GM18861 (cell line): Measurements from ENCODE around the gene MRPL14.
"Not testable (repeated sequence)": the region's sequence is repeated elsewhere in the genome, so short reads cannot be mapped to it uniquely, and the experiment has no call there.

Experiments used
- ATAC-seq: cut with Tn5 transposase; IDR thresholded peaks from one replicate; pipeline ENCODE4 v1.9.1; 2021; ENCODE audit not compliant: unreplicated experiment

The MRPL14 gene

GRCh38 chr6:44150317-44150917, 23.2 kb upstream of the MRPL14 start:
- ATAC-seq = no peak

GRCh38 chr6:44149369-44150012, 22.2 kb upstream of the MRPL14 start:
- ATAC-seq = no peak

- ATAC-seq = no peak
Measured at GRCh38 chr6:44148306-44148705, 21.1 kb upstream of the MRPL14 start.

GRCh38 chr6:44147256-44147655, 20.0 kb upstream of the MRPL14 start:
- no peak for ATAC-seq

- ATAC-seq = no peak
Measured at GRCh38 chr6:44146685-44147084, 19.4 kb upstream of the MRPL14 start.

- ATAC-seq = no peak
Measured at GRCh38 chr6:44145839-44146238, 18.6 kb upstream of the MRPL14 start.

- ATAC-seq = not testable (repeated sequence)
Measured at GRCh38 chr6:44144536-44144935, 17.3 kb upstream of the MRPL14 start.

- no peak for ATAC-seq
Measured at GRCh38 chr6:44143731-44144130, 16.5 kb upstream of the MRPL14 start.

GRCh38 chr6:44142835-44143234, 15.6 kb upstream of the MRPL14 start:
- no peak for ATAC-seq

- no peak for ATAC-seq
Measured at GRCh38 chr6:44139351-44139743, 12.1 kb upstream of the MRPL14 start.

GRCh38 chr6:44138717-44139350, 11.6 kb upstream of the MRPL14 start:
- ATAC-seq = no peak

GRCh38 chr6:44135875-44136274, 8.6 kb upstream of the MRPL14 start:
- ATAC-seq = no peak

- no peak for ATAC-seq
Measured at GRCh38 chr6:44135173-44135758, 8.0 kb upstream of the MRPL14 start.

GRCh38 chr6:44133981-44134711, 6.9 kb upstream of the MRPL14 start:
- no peak for ATAC-seq

GRCh38 chr6:44133003-44133931, 6.0 kb upstream of the MRPL14 start:
- no peak for ATAC-seq

GRCh38 chr6:44132476-44132875, 5.2 kb upstream of the MRPL14 start:
- no peak for ATAC-seq

GRCh38 chr6:44131892-44132291, 4.6 kb upstream of the MRPL14 start:
- no peak for ATAC-seq

- ATAC-seq = no peak
Measured at GRCh38 chr6:44129841-44130322, 2.6 kb upstream of the MRPL14 start.

GRCh38 chr6:44128020-44128917, 1.0 kb upstream of the MRPL14 start:
- ATAC-seq = no peak
